Measurements from ENCODE around the gene CASZ1.

DNA sequence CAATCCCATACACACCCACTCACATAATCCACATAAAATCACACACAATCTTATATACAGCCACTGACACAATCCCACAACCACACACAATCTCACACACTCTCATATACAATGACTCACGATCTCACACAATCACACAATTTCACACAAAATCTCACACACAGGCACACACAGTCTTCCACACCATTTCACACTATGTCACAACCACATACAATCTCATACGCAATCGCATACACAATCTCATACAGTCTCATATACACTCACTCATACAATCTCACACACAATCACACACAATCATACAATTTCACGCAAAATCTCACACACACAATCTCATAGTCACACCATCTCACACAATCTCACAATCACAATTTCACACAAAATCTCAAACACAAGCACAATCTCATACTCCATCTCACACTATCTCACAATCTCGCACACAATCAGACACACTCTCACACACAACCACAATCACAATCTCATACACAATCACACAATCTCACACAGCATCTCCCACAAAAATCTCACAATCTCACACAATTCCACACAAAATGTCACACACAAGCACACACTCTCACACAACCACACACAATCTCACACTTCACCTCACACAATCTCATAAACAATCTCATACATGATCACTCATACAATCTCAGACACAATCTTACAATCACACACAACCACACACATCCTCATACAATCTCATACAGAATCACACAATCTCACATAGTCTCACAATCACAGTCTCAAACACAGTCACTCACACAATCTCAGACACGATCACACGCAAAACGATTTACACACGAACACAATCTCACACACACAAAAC lies 18.5 kb downstream of the CASZ1 start:
- TF ChIP-seq, protein P1, sequence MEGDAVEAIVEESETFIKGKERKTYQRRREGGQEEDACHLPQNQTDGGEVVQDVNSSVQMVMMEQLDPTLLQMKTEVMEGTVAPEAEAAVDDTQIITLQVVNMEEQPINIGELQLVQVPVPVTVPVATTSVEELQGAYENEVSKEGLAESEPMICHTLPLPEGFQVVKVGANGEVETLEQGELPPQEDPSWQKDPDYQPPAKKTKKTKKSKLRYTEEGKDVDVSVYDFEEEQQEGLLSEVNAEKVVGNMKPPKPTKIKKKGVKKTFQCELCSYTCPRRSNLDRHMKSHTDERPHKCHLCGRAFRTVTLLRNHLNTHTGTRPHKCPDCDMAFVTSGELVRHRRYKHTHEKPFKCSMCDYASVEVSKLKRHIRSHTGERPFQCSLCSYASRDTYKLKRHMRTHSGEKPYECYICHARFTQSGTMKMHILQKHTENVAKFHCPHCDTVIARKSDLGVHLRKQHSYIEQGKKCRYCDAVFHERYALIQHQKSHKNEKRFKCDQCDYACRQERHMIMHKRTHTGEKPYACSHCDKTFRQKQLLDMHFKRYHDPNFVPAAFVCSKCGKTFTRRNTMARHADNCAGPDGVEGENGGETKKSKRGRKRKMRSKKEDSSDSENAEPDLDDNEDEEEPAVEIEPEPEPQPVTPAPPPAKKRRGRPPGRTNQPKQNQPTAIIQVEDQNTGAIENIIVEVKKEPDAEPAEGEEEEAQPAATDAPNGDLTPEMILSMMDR (IDR thresholded peaks at IDR 0.05), result no peak
- no peak for TF ChIP-seq ZFX (IDR thresholded peaks at IDR 0.05; ENCODE audit: borderline replicate concordance)
